ENCODE measurements around the gene ULBP2. TPM values are rescaled to one million over a fixed set of nuclear protein-coding genes. Genes with fewer than 3 reads are reported as not detected.
"Not testable (repeated sequence)": the region's sequence is repeated elsewhere in the genome, so short reads cannot be mapped to it uniquely, and the experiment has no call there.

The ULBP2 gene
- total RNA-seq, 1 donor from 2014 or later: not detected

GRCh38 chr6:149913085-149913484 is 28.7 kb upstream of the ULBP2 start:
- Mint-ChIP-seq H3K36me3 (no peaks in the 10 kb centered on the region), H3K4me1 (ENCODE audit: unreplicated experiment) (no peaks in the 10 kb centered on the region), H3K27me3 (peaks cover 46% of the 10 kb centered on the region), H3K9me3 (peaks cover 2% of the 10 kb centered on the region), H3K4me3 (no peak overlapping the region), H3K27ac (no peak overlapping the region)
- no peak for DNase-seq (ENCODE audit: extremely low spot score, unreplicated experiment)
- TF ChIP-seq, protein P1, sequence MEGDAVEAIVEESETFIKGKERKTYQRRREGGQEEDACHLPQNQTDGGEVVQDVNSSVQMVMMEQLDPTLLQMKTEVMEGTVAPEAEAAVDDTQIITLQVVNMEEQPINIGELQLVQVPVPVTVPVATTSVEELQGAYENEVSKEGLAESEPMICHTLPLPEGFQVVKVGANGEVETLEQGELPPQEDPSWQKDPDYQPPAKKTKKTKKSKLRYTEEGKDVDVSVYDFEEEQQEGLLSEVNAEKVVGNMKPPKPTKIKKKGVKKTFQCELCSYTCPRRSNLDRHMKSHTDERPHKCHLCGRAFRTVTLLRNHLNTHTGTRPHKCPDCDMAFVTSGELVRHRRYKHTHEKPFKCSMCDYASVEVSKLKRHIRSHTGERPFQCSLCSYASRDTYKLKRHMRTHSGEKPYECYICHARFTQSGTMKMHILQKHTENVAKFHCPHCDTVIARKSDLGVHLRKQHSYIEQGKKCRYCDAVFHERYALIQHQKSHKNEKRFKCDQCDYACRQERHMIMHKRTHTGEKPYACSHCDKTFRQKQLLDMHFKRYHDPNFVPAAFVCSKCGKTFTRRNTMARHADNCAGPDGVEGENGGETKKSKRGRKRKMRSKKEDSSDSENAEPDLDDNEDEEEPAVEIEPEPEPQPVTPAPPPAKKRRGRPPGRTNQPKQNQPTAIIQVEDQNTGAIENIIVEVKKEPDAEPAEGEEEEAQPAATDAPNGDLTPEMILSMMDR (conservative IDR thresholded peaks at IDR 0.05): no peak

- Mint-ChIP-seq H3K27me3 (peaks cover 52% of the 10 kb centered on the region), H3K27ac (no peak overlapping the region), H3K36me3 (no peaks in the 10 kb centered on the region), H3K4me1 (ENCODE audit: unreplicated experiment) (no peaks in the 10 kb centered on the region), H3K9me3 (no peaks in the 10 kb centered on the region), H3K4me3 (no peak overlapping the region)
- DNase-seq (ENCODE audit: extremely low spot score, unreplicated experiment): no peak
- TF ChIP-seq, protein P1 (conservative IDR thresholded peaks at IDR 0.05): no peak
Observed at GRCh38 chr6:149913540-149914240, 28.1 kb upstream of the ULBP2 start.

DNA sequence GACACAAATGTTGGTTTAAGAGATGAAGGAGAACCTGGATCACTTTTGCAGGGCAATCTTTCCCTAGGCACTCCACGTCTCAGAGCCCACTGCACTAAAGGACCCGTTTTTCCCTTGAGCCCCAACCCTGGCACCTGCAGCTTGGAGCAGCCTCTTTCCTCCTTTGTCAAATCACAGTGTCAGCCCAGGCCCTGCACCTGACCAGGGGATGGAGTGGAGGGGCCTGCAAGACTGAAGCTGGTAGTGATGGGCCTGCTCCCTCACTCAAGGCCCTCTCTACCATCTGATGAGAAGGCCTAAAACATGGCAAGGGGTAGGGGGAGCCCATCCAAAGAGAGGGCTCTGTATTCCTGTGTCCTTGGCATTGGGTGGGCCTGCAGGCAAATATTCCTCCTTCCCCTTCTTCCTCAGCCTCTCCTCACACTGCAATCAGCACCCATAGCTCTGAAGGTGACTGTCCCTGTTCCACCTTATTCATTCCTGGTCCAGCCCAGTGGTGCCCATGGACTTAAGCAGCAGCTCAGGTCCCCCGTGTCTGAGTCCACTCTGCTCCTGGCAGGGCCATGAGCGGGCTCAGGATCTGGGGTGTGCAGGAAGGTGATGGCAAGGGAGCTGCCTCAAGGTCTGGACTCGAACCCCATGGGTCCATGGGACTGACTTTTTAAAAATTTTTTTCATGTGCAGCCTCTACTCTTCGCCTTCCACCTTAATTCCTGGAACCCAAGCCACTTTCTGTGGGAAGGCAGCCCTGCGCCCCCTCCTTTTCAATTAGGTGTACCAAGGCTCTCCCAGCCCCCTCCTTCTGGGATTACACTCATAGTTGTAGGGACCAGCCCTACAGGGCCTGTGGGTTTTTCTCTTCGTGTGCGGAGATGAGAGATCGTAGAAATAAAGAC is 25.6 kb upstream of the ULBP2 start:
- Mint-ChIP-seq H3K27me3 (peaks cover 66% of the 10 kb centered on the region), H3K36me3 (no peaks in the 10 kb centered on the region), H3K4me1 (ENCODE audit: unreplicated experiment) (no peaks in the 10 kb centered on the region), H3K4me3 (no peak overlapping the region), H3K9me3 (no peaks in the 10 kb centered on the region), H3K27ac (no peak overlapping the region)
- TF ChIP-seq, protein P1 (conservative IDR thresholded peaks at IDR 0.05): no peak
- peak; percentile 52 for DNase-seq (ENCODE audit: extremely low spot score, unreplicated experiment)

DNA sequence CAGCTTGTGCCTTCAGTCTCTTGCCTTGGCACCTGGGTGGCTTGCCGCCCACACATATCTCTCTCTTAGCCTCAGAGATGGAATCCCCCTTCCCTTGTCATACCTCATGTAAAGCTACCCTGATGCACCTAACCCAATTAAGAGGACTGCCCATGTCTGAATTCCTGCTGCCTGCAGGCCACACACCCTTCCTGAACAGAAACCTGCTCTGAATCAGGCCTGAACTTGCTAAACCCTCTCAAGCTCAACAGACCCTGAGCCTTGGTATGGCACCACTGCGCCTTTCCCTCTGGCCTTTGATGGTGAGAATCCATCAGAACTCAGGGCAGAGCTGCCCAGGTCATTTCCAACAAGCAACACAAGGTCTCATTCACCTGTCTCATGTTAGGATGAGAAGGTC is 24.1 kb upstream of the ULBP2 start:
- Mint-ChIP-seq H3K36me3 (no peaks in the 10 kb centered on the region), H3K27me3 (peaks cover 71% of the 10 kb centered on the region), H3K27ac (no peak overlapping the region), H3K4me1 (ENCODE audit: unreplicated experiment) (no peaks in the 10 kb centered on the region), H3K9me3 (no peaks in the 10 kb centered on the region), H3K4me3 (no peak overlapping the region)
- TF ChIP-seq, protein P1 (conservative IDR thresholded peaks at IDR 0.05): no peak
- DNase-seq (ENCODE audit: extremely low spot score, unreplicated experiment): peak; percentile 36

DNA sequence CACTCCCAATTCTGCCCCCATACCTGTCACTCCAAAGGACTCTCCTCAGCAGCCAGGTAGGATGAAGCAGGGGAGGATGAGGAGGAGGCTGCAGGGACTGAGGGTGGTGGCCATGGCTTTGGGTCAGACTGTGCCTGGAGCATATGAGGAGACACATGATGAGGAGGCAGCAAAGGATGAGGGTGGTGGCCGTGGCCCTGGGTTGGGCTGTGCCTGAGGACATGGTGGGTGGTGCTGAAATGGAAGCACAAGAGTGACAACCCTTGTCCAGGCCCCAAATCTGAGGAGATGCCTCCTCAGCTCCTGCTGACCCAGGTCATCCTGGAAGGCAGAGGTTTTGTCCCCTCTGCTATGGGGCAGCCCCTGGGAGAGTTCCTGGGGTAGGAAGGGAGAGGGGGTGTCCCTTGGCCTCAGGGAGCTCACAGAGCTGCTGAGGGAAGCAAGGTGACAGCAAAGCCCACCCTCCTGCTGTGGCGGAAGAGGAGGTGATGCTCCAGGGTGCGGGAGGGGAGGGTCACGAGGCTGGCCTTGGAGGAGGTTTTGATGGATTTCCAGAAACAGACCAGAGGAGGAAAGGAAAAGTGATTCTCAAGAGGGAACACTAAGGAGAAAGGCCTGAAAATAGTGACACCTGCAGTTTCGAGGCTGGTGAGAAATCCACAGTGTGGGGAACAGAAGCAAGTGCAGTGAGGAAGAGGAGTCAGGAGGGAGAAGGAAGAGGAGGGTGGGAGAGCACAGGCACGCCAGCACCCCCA is 23.5 kb upstream of the ULBP2 start:
- no peak overlapping the region for H3K27ac Mint-ChIP-seq

GRCh38 chr6:149919126-149919833 is 22.5 kb upstream of the ULBP2 start:
- H3K36me3 Mint-ChIP-seq; H3K9me3 Mint-ChIP-seq; H3K4me1 Mint-ChIP-seq (ENCODE audit: unreplicated experiment); H3K27ac Mint-ChIP-seq; H3K4me3 Mint-ChIP-seq: not testable (repeated sequence)
- DNase-seq (ENCODE audit: extremely low spot score, unreplicated experiment): peak; percentile 45
- H3K27me3 Mint-ChIP-seq: peaks cover 71% of the 10 kb centered on the region

More for the DNA sequence above, 23.5 kb upstream of the ULBP2 start:
- TF ChIP-seq, protein P1 (conservative IDR thresholded peaks at IDR 0.05): no peak
- Mint-ChIP-seq H3K27me3 (peaks cover 71% of the 10 kb centered on the region), H3K9me3 (no peaks in the 10 kb centered on the region), H3K36me3 (no peaks in the 10 kb centered on the region), H3K4me1 (ENCODE audit: unreplicated experiment) (peaks cover 5% of the 10 kb centered on the region), H3K4me3 (no peak overlapping the region)
- peak; percentile 56 for DNase-seq (ENCODE audit: extremely low spot score, unreplicated experiment)

Measured in type B pancreatic cell (in vitro differentiated cells).